Colonic mucosa (tissue), 4 donors: ENCODE results near the gene BGN. TPM values are rescaled to one million over a fixed set of nuclear protein-coding genes. Genes with fewer than 3 reads are reported as not detected.
A peak's percentile ranks its signal among the peaks of the same experiment; 100 is the strongest.

Experiments used
- DNase-seq: peaks from one replicate; pipeline ENCODE4 v3.0.0-alpha.2; 2020
- H3K27ac ChIP-seq: fragments of 200-600 bp; one replicate; pipeline ENCODE4 v1.8.0; 2021
- H3K27me3 ChIP-seq: fragments of 200-600 bp; one replicate; pipeline ENCODE4 v1.8.0; 2021
- H3K36me3 ChIP-seq: fragments of 200-600 bp; one replicate; pipeline ENCODE4 v1.8.0; 2021
- H3K4me1 ChIP-seq: fragments of 200-600 bp; one replicate; pipeline ENCODE4 v1.8.0; 2021; ENCODE audit warnings: mild to moderate bottlenecking
- H3K4me3 ChIP-seq: fragments of 200-600 bp; one replicate; pipeline ENCODE4 v1.8.0; 2021
- H3K9ac ChIP-seq, 2 donors: one replicate each; pipeline ENCODE4 v1.7.0; 2013; ENCODE audit warnings: control low read depth in 2 of 2, low read depth in 2 of 2, low read length in 2 of 2
- H3K9me3 ChIP-seq: fragments of 200-600 bp; one replicate; pipeline ENCODE4 v1.8.0; 2021
- CTCF ChIP-seq: fragments of 200-600 bp; IDR thresholded peaks from one replicate; pipeline ENCODE4 v1.8.0; 2022; ENCODE audit warnings: antibody characterized with exemption, mild to moderate bottlenecking
- intact Hi-C: fragments of 100-400 bp; cut with DNase I; formaldehyde crosslinking; loops from one replicate; pipeline ENCODE4 v1.14.1; 2022
- total RNA-seq, 2 donors: library from RNA; stranded (reverse); fragmentation: NEBNext Ultra II Directional in 1 of 2; extraction: Animal tissue kit (Norgen Biotek cat#: 25700) in 1 of 2; gene quantifications; one replicate each; pipeline ENCODE4 v1.2.1, GENCODE V29; 2021
- donor health status: healthy.
- donor health status: DM: no; HTN: no; CAD: no.
- donor health status: DM: no; HTN: no; CAD: no.

The BGN gene
- total RNA-seq, 2 donors from 2014 or later = 6.0 to 11.4 TPM

GRCh38 chrX:153539171-153539978, 44.6 kb downstream of the BGN start:
- no peaks in the 10 kb centered on the region for H3K9me3 ChIP-seq
- H3K27me3 ChIP-seq = no peaks in the 10 kb centered on the region
- H3K4me1 ChIP-seq = no peaks in the 10 kb centered on the region
- peak; percentile 79 for TF ChIP-seq CTCF
- no peaks in the 10 kb centered on the region for H3K36me3 ChIP-seq
- no peak overlapping the region for H3K4me3 ChIP-seq
- peak; percentile 68 for DNase-seq
- no peak overlapping the region for H3K9ac ChIP-seq
- intact Hi-C loops = loop anchor here (5.0 kb wide), 1 partner anchor 128 kb away; no protein-coding TSS in a partner anchor
- H3K27ac ChIP-seq = no peak overlapping the region

- no peak for TF ChIP-seq CTCF
- Histone ChIP-seq H3K27ac (no peak overlapping the region), H3K4me3 (no peak overlapping the region), H3K36me3 (no peaks in the 10 kb centered on the region), H3K27me3 (no peaks in the 10 kb centered on the region), H3K9me3 (no peaks in the 10 kb centered on the region), H3K4me1 (no peaks in the 10 kb centered on the region), H3K9ac (no peak overlapping the region)
- intact Hi-C loops = loop anchor here (5.0 to 10.0 kb wide), 2 partner anchors 127 to 415 kb away; no protein-coding TSS in a partner anchor
- DNase-seq = no peak
These were observed 45.2 kb downstream of the BGN start for GRCh38 chrX:153539979-153540358.

- Histone ChIP-seq H3K36me3 (no peaks in the 10 kb centered on the region), H3K4me1 (no peaks in the 10 kb centered on the region), H3K9me3 (no peaks in the 10 kb centered on the region), H3K4me3 (no peak overlapping the region), H3K9ac (no peak overlapping the region), H3K27ac (no peak overlapping the region), H3K27me3 (no peaks in the 10 kb centered on the region)
- no peak for DNase-seq
- no peak for TF ChIP-seq CTCF
- intact Hi-C loops = loop anchor here (10.0 kb wide), 1 partner anchor 410 kb away; no protein-coding TSS in a partner anchor
These were observed 49.9 kb downstream of the BGN start for GRCh38 chrX:153544727-153545126.

GRCh38 chrX:153546386-153546785, 51.6 kb downstream of the BGN start:
- no peak for TF ChIP-seq CTCF
- H3K9ac ChIP-seq = no peak overlapping the region

GRCh38 chrX:153547195-153547594, 52.4 kb downstream of the BGN start:
- H3K36me3 ChIP-seq = no peaks in the 10 kb centered on the region
- H3K9ac ChIP-seq = no peak overlapping the region
- H3K4me1 ChIP-seq = no peaks in the 10 kb centered on the region
- TF ChIP-seq CTCF = no peak
- no peak overlapping the region for H3K4me3 ChIP-seq
- no peaks in the 10 kb centered on the region for H3K27me3 ChIP-seq
- H3K27ac ChIP-seq = no peak overlapping the region
- intact Hi-C loops = loop anchor here (10.0 kb wide), 1 partner anchor 408 kb away; no protein-coding TSS in a partner anchor
- DNase-seq = no peak
- no peaks in the 10 kb centered on the region for H3K9me3 ChIP-seq

More at GRCh38 chrX:153546386-153546785, 51.6 kb downstream of the BGN start:
- Histone ChIP-seq H3K9me3 (no peaks in the 10 kb centered on the region), H3K27ac (no peak overlapping the region), H3K4me1 (no peaks in the 10 kb centered on the region), H3K4me3 (no peak overlapping the region), H3K27me3 (no peaks in the 10 kb centered on the region), H3K36me3 (no peaks in the 10 kb centered on the region)
- intact Hi-C loops = loop anchor here (10.0 kb wide), 1 partner anchor 408 kb away; no protein-coding TSS in a partner anchor
- no peak for DNase-seq
